NT2/D1 (cell line): ENCODE data around the gene BRINP2.

Experiments
- YY1 ChIP-seq: IDR thresholded peaks from 2 replicates; pipeline ENCODE4 v1.6.1; 2011; ENCODE audit not compliant: insufficient read length, insufficient read depth
- ZNF274 ChIP-seq: IDR thresholded peaks from 2 replicates; pipeline ENCODE4 v1.6.1; 2011; ENCODE audit warnings: mild to moderate bottlenecking, low read depth, low read length

DNA sequence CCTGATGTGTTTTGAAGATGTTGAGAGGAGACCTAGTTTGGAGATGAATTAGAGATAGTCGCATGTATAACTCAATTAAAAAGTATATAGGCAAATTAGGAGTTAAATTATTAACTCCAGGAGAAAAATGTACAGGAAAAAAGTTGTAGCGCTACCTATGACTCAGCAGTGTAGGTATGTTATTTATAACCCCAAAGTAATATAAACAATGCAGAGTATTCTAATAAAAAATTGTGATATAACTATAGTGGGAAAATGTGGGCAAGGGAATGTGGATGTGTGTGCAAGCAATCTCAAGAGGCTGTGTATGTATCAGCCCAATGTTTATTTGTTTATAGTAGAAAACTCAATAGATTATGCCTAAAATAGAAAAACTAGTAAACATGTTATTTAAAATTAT, 144.5 kb downstream of the BRINP2 start:
- TF ChIP-seq YY1 (no peak), ZNF274 (no peak)
